Neutrophil (primary cell): Measurements from ENCODE around the gene OCSTAMP.

Experiments
- H3K27ac ChIP-seq: fragments of 200-600 bp; sonication (generic); 2 replicates; pipeline ENCODE4 v1.5.1; 2016; ENCODE audit warnings: mild to moderate bottlenecking, moderate library complexity
- H3K27me3 ChIP-seq: fragments of 200-600 bp; sonication (generic); 2 replicates; pipeline ENCODE4 v1.6.0; 2016; ENCODE audit warnings: mild to moderate bottlenecking
- H3K36me3 ChIP-seq: fragments of 200-600 bp; sonication (generic); 2 replicates; pipeline ENCODE4 v1.5.1; 2017
- H3K4me1 ChIP-seq, 2 experiments: fragments of 200-600 bp in 1 of 2; sonication (generic) in 1 of 2; 1 replicate in 1 of 2; 2 replicates in 1 of 2; pipeline versions ENCODE4 v1.5.1 to v1.6.1; 2013 to 2016; ENCODE audit warnings: low read depth in 1 of 2, low read length in 1 of 2, mild to moderate bottlenecking in 1 of 2, moderate library complexity in 1 of 2; ENCODE audit not compliant: control insufficient read depth in 1 of 2, insufficient read depth in 1 of 2
- H3K4me3 ChIP-seq, 2 experiments: fragments of 200-600 bp in 1 of 2; sonication (generic) in 1 of 2; 1 replicate in 1 of 2; 2 replicates in 1 of 2; pipeline ENCODE4 v1.5.1; 2013 to 2016; ENCODE audit warnings: low read depth in 1 of 2, low read length in 1 of 2, mild to moderate bottlenecking in 1 of 2, moderate library complexity in 1 of 2
- H3K9me3 ChIP-seq: fragments of 200-600 bp; sonication (generic); 2 replicates; pipeline ENCODE4 v1.5.1; 2016
- CTCF ChIP-seq: fragments of 200-600 bp; sonication (generic); IDR thresholded peaks from 2 replicates; pipeline ENCODE4 v1.5.1; 2016; ENCODE audit warnings: antibody characterized with exemption

Gene OCSTAMP

DNA sequence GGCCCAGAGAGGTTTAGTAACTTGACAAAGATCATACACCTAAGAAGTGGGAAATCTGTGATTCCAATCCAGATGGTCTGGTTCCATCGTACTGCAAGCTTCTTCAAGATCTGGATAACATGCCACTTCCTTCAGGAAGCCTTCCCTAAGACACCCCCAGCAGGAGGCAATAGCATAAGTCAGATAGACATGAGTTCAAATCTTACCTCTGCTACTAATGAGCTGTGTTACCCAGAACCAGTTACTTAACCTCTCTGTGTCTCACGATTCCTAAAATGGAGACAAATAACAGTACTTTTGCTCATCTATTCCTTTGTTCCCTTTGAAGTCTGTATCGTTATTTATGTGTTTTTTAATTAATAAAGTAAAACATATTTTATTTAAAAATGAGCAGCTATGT is 22.3 kb upstream of the OCSTAMP start:
- Histone ChIP-seq H3K9me3 (no peaks in the 10 kb centered on the region), H3K4me3 (no peak overlapping the region), H3K27ac (no peak overlapping the region), H3K27me3 (peaks cover 29% of the 10 kb centered on the region), H3K36me3 (no peaks in the 10 kb centered on the region), H3K4me1 (no peaks in the 10 kb centered on the region)
- TF ChIP-seq CTCF = no peak

GRCh38 chr20:46572153-46572552 is 21.7 kb upstream of the OCSTAMP start:
- Histone ChIP-seq H3K27me3 (peaks cover 32% of the 10 kb centered on the region), H3K36me3 (no peaks in the 10 kb centered on the region), H3K4me1 (no peaks in the 10 kb centered on the region), H3K27ac (no peak overlapping the region), H3K4me3 (no peak overlapping the region), H3K9me3 (no peaks in the 10 kb centered on the region)
- no peak for TF ChIP-seq CTCF

GRCh38 chr20:46571418-46571817 is 21.0 kb upstream of the OCSTAMP start:
- TF ChIP-seq CTCF = no peak
- Histone ChIP-seq H3K4me1 (no peaks in the 10 kb centered on the region), H3K27ac (no peak overlapping the region), H3K36me3 (no peaks in the 10 kb centered on the region), H3K9me3 (no peaks in the 10 kb centered on the region), H3K4me3 (no peak overlapping the region), H3K27me3 (peaks cover 29% of the 10 kb centered on the region)

DNA sequence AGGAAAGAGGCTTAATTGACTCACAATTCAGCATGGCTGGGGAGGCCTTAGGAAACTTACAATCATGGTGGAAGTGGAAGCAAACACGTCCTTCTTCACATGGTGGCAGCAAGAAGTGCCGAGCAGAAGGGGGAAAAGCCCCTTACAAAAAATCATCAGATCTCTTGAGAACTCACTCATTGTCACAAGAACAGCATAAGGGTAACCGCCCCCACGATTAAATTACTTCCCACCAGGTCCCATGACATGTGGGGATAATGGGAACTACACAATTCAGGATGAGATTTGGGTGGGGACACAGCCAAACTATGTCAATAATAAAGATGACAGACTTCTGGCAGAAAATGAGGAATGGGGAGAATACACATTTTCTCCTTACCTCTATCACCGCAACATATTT is 20.5 kb upstream of the OCSTAMP start:
- no peaks in the 10 kb centered on the region for H3K36me3 ChIP-seq
- no peaks in the 10 kb centered on the region for H3K9me3 ChIP-seq
- peaks cover 24% of the 10 kb centered on the region for H3K27me3 ChIP-seq
- no peak overlapping the region for H3K4me3 ChIP-seq
- H3K4me1 ChIP-seq = no peaks in the 10 kb centered on the region
- TF ChIP-seq CTCF = no peak
- no peak overlapping the region for H3K27ac ChIP-seq

DNA sequence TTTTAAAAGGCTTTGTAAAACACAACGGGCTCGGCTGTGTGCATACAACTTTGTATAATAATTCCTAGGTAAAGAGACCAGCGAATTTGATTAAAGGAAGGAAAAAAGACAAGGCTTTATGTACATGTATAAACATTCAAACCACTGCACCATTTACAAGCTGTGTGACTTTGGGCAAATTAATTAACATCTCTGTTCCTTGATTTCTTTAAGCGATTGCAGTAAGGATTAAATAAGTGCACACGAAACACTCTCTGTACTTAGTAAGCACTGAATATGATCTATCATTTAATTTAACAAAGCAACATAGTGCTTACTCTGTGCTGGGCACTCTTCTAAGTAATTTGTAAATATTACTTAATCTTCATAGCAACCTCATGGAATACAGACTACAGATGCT is 19.5 kb upstream of the OCSTAMP start:
- Histone ChIP-seq H3K27ac (no peak overlapping the region), H3K4me1 (no peaks in the 10 kb centered on the region)
- no peak for TF ChIP-seq CTCF

GRCh38 chr20:46568570-46569129 is 18.2 kb upstream of the OCSTAMP start:
- Histone ChIP-seq H3K9me3 (no peaks in the 10 kb centered on the region), H3K27ac (no peak overlapping the region), H3K27me3 (peaks cover 23% of the 10 kb centered on the region), H3K4me3 (no peak overlapping the region), H3K4me1 (no peaks in the 10 kb centered on the region), H3K36me3 (no peaks in the 10 kb centered on the region)
- TF ChIP-seq CTCF = no peak

More for the DNA sequence above, 19.5 kb upstream of the OCSTAMP start:
- Histone ChIP-seq H3K4me3 (no peak overlapping the region), H3K36me3 (no peaks in the 10 kb centered on the region), H3K9me3 (no peaks in the 10 kb centered on the region), H3K27me3 (peaks cover 23% of the 10 kb centered on the region)
